H9 (cell line): ENCODE measurements around the gene LGALS12. TPM values are rescaled to one million over a fixed set of nuclear protein-coding genes. Genes with fewer than 3 reads are reported as not detected.

Source experiments
- DNase-seq: peaks from one replicate; pipeline ENCODE4 v3.0.0-alpha.2; 2017
- H2AFZ ChIP-seq: one replicate; pipeline ENCODE4 v1.6.1; 2013; ENCODE audit warnings: mild to moderate bottlenecking, low read length, control low read depth, moderate library complexity
- H2AK5ac ChIP-seq: 2 replicates; pipeline ENCODE4 v1.6.1; 2013; ENCODE audit warnings: low read length, control low read depth, mixed read lengths; ENCODE audit not compliant: insufficient read length
- H2BK120ac ChIP-seq: one replicate; pipeline ENCODE4 v1.6.1; 2013; ENCODE audit warnings: low read depth, mild to moderate bottlenecking, low read length, control low read depth, inconsistent platforms; ENCODE audit not compliant: poor library complexity, severe bottlenecking
- H2BK12ac ChIP-seq: 2 replicates; pipeline ENCODE4 v1.6.1; 2013; ENCODE audit warnings: low read length, control low read depth, mixed read lengths, low read depth; ENCODE audit not compliant: insufficient read length
- H2BK15ac ChIP-seq: 2 replicates; pipeline ENCODE4 v1.6.1; 2013; ENCODE audit warnings: low read depth, low read length, control low read depth
- H2BK20ac ChIP-seq: one replicate; pipeline ENCODE4 v1.6.1; 2013; ENCODE audit warnings: low read depth, mild to moderate bottlenecking, low read length, control low read depth, inconsistent platforms; ENCODE audit not compliant: poor library complexity, severe bottlenecking
- H2BK5ac ChIP-seq: 2 replicates; pipeline ENCODE4 v1.6.1; 2013; ENCODE audit warnings: low read length, control low read depth, mixed read lengths; ENCODE audit not compliant: insufficient read length
- H3K14ac ChIP-seq: 2 replicates; pipeline ENCODE4 v1.6.1; 2013; ENCODE audit warnings: low read length, control low read depth; ENCODE audit not compliant: insufficient read depth
- H3K18ac ChIP-seq: 2 replicates; pipeline ENCODE4 v1.6.1; 2013; ENCODE audit warnings: low read depth, mild to moderate bottlenecking, mixed read lengths, low read length, control low read depth; ENCODE audit not compliant: insufficient read length
- H3K23ac ChIP-seq: 2 replicates; pipeline ENCODE4 v1.6.1; 2013; ENCODE audit warnings: low read length, control low read depth, mixed read lengths, low read depth; ENCODE audit not compliant: insufficient read length
- H3K23me2 ChIP-seq: 2 replicates; pipeline ENCODE4 v1.6.1; 2013; ENCODE audit warnings: low read depth, mild to moderate bottlenecking, mixed read lengths, low read length, control low read depth; ENCODE audit not compliant: insufficient read length, poor library complexity, severe bottlenecking
- H3K27ac ChIP-seq: 2 replicates; pipeline ENCODE4 v1.5.1; 2013; ENCODE audit warnings: low read length, control low read depth, mixed read lengths, low read depth; ENCODE audit not compliant: insufficient read length
- H3K27me3 ChIP-seq: 2 replicates; pipeline ENCODE4 v1.6.1; 2013; ENCODE audit warnings: low read length, control low read depth, inconsistent platforms; ENCODE audit not compliant: insufficient read depth
- H3K4ac ChIP-seq: 2 replicates; pipeline ENCODE4 v1.6.1; 2013; ENCODE audit warnings: low read depth, mild to moderate bottlenecking, control low read depth, inconsistent platforms, low read length, moderate library complexity
- H3K4me1 ChIP-seq: 2 replicates; pipeline ENCODE4 v1.6.1; 2013; ENCODE audit warnings: low read length, control low read depth, inconsistent platforms; ENCODE audit not compliant: insufficient read depth
- H3K4me2 ChIP-seq: 2 replicates; pipeline ENCODE4 v1.6.1; 2013; ENCODE audit warnings: low read length, control low read depth, mixed read lengths; ENCODE audit not compliant: insufficient read length, insufficient read depth
- H3K56ac ChIP-seq: 2 replicates; pipeline ENCODE4 v1.6.1; 2013; ENCODE audit warnings: low read depth, mild to moderate bottlenecking, mixed read lengths, low read length, control low read depth; ENCODE audit not compliant: insufficient read length
- H3K79me1 ChIP-seq: 2 replicates; pipeline ENCODE4 v1.6.1; 2013; ENCODE audit warnings: low read depth, mild to moderate bottlenecking, moderate library complexity, low read length, control low read depth, inconsistent platforms; ENCODE audit not compliant: insufficient read depth, poor library complexity, severe bottlenecking
- H3K79me2 ChIP-seq: 2 replicates; pipeline ENCODE4 v1.6.1; 2013; ENCODE audit warnings: low read length, control low read depth, inconsistent platforms; ENCODE audit not compliant: insufficient read depth
- H3K9ac ChIP-seq: 2 replicates; pipeline ENCODE4 v1.6.1; 2013; ENCODE audit warnings: low read length, control low read depth, mixed read lengths; ENCODE audit not compliant: insufficient read length; ENCODE audit errors: extremely low read depth
- H3K9me3 ChIP-seq: one replicate; pipeline ENCODE4 v1.6.1; 2013; ENCODE audit warnings: low read depth, low read length, inconsistent platforms; ENCODE audit not compliant: control insufficient read depth
- H3T11ph ChIP-seq: one replicate; pipeline ENCODE4 v1.6.1; 2013; ENCODE audit warnings: mild to moderate bottlenecking, low read length, control low read depth, inconsistent platforms
- H4K20me1 ChIP-seq: one replicate; pipeline ENCODE4 v1.6.1; 2013; ENCODE audit not compliant: control insufficient read depth, insufficient read length, insufficient read depth
- H4K5ac ChIP-seq: 2 replicates; pipeline ENCODE4 v1.6.1; 2013; ENCODE audit warnings: low read depth, mild to moderate bottlenecking, mixed read lengths, low read length, control low read depth; ENCODE audit not compliant: insufficient read length
- H4K8ac ChIP-seq: replicated peaks from 2 replicates; pipeline ENCODE4 v1.6.1; 2013; ENCODE audit warnings: low read length, control low read depth, mixed read lengths, low read depth; ENCODE audit not compliant: insufficient read length
- H4K91ac ChIP-seq: 2 replicates; pipeline ENCODE4 v1.6.1; 2013; ENCODE audit warnings: low read depth, mild to moderate bottlenecking, moderate library complexity, mixed read lengths, low read length, control low read depth; ENCODE audit not compliant: insufficient read length
- H3K27ac Mint-ChIP-seq, 3 experiments: 2 replicates in 2 of 3; 3 replicates in 1 of 3; pipeline ENCODE4 v1.8.0; 2020 to 2021; ENCODE audit warnings: mixed read lengths in 3 of 3, mild to moderate bottlenecking in 1 of 3, moderate library complexity in 1 of 3
- H3K27me3 Mint-ChIP-seq: 2 replicates; pipeline ENCODE4 v1.8.0; 2021; ENCODE audit warnings: low read depth, mild to moderate bottlenecking, moderate library complexity, mixed read lengths
- H3K36me3 Mint-ChIP-seq, 3 experiments: 2 replicates in 2 of 3; 3 replicates in 1 of 3; pipeline ENCODE4 v1.8.0; 2020 to 2021; ENCODE audit warnings: low read depth in 3 of 3, mixed read lengths in 3 of 3; ENCODE audit not compliant: insufficient read depth in 1 of 3
- H3K4me1 Mint-ChIP-seq, 2 experiments: 2 replicates each; pipeline ENCODE4 v1.8.0; 2020; ENCODE audit warnings: mixed read lengths in 2 of 2
- H3K4me3 Mint-ChIP-seq, 2 experiments: 2 replicates in 1 of 2; 3 replicates in 1 of 2; pipeline ENCODE4 v1.8.0; 2020 to 2021; ENCODE audit warnings: mild to moderate bottlenecking in 2 of 2, mixed read lengths in 2 of 2, moderate library complexity in 1 of 2
- H3K9me3 Mint-ChIP-seq, 2 experiments: 2 replicates in 1 of 2; 3 replicates in 1 of 2; pipeline ENCODE4 v1.8.0; 2020; ENCODE audit warnings: mild to moderate bottlenecking in 2 of 2, mixed read lengths in 2 of 2, moderate library complexity in 1 of 2
- CTCF ChIP-seq: fragments of 200-600 bp; sonication (generic); conservative IDR thresholded peaks from 3 replicates; pipeline ENCODE4 v1.8.0; 2021; ENCODE audit warnings: antibody characterized with exemption, mild to moderate bottlenecking
- WGBS: extraction: QIAGEN DNeasy Blood & Tissue Kit; methylation state at CpG from one replicate; pipeline ENCODE4 v1.1.7; 2013; ENCODE audit warnings: missing lambda C conversion rate, low lambda C conversion rate, mixed read lengths; ENCODE audit not compliant: insufficient read length; ENCODE audit errors: extremely low coverage; 5-methylcytosine and 5-hydroxymethylcytosine counted together
- total RNA-seq: library from RNA; stranded (reverse); gene quantifications from 2 replicates; pipeline ENCODE4 v1.2.1, GENCODE V29; 2021

LGALS12 gene
- total RNA-seq, 1 experiment from 2014 or later, result 1.9 TPM

GRCh38 chr11:63521896-63522295 is 16.0 kb downstream of the LGALS12 start:
- no peak overlapping the region for H2BK12ac ChIP-seq
- H3K4ac ChIP-seq, result no peak overlapping the region
- no peak overlapping the region for H3K27ac ChIP-seq
- no peak overlapping the region for H2BK20ac ChIP-seq
- H4K5ac ChIP-seq, result no peak overlapping the region
- TF ChIP-seq CTCF, result no peak
- H3K23me2 ChIP-seq, result no peaks in the 10 kb centered on the region
- Mint-ChIP-seq H3K4me3 (no peak overlapping the region), H3K9me3 (peaks cover 37 to 45% of the 10 kb centered on the region in 2 experiments), H3K27ac (no peak overlapping the region), H3K36me3 (peaks cover 7 to 52% (median 44%) of the 10 kb centered on the region in 3 experiments; a peak in 6 of 7 replicates), H3K27me3 (no peaks in the 10 kb centered on the region), H3K4me1 (peaks cover 0 to 9% of the 10 kb centered on the region in 2 experiments; a peak in 2 of 4 replicates)
- no peak overlapping the region for H2BK15ac ChIP-seq
- no peak overlapping the region for H2AFZ ChIP-seq
- no peaks in the 10 kb centered on the region for H3K79me1 ChIP-seq
- H3K23ac ChIP-seq, result no peak overlapping the region
- H4K20me1 ChIP-seq, result no peaks in the 10 kb centered on the region
- H3K9me3 ChIP-seq, result peaks cover 17% of the 10 kb centered on the region
- no peak overlapping the region for H3K9ac ChIP-seq
- no peak overlapping the region for H3K4me2 ChIP-seq
- H3K18ac ChIP-seq, result no peak overlapping the region
- H4K91ac ChIP-seq, result no peak overlapping the region
- H3K4me1 ChIP-seq, result no peaks in the 10 kb centered on the region
- no peak overlapping the region for H2AK5ac ChIP-seq
- H3T11ph ChIP-seq, result no peak overlapping the region
- no peak overlapping the region for H3K14ac ChIP-seq
- no peak for DNase-seq
- H3K79me2 ChIP-seq, result no peaks in the 10 kb centered on the region
- H2BK120ac ChIP-seq, result no peak overlapping the region
- no peak overlapping the region for H4K8ac ChIP-seq
- no peak overlapping the region for H2BK5ac ChIP-seq
- H3K56ac ChIP-seq, result no peak overlapping the region
- H3K27me3 ChIP-seq, result no peaks in the 10 kb centered on the region
- 100% methylated on average over 1 of the region's 2 CpGs for WGBS
